ENCODE results near the gene CAMK2G.

The CAMK2G gene

DNA sequence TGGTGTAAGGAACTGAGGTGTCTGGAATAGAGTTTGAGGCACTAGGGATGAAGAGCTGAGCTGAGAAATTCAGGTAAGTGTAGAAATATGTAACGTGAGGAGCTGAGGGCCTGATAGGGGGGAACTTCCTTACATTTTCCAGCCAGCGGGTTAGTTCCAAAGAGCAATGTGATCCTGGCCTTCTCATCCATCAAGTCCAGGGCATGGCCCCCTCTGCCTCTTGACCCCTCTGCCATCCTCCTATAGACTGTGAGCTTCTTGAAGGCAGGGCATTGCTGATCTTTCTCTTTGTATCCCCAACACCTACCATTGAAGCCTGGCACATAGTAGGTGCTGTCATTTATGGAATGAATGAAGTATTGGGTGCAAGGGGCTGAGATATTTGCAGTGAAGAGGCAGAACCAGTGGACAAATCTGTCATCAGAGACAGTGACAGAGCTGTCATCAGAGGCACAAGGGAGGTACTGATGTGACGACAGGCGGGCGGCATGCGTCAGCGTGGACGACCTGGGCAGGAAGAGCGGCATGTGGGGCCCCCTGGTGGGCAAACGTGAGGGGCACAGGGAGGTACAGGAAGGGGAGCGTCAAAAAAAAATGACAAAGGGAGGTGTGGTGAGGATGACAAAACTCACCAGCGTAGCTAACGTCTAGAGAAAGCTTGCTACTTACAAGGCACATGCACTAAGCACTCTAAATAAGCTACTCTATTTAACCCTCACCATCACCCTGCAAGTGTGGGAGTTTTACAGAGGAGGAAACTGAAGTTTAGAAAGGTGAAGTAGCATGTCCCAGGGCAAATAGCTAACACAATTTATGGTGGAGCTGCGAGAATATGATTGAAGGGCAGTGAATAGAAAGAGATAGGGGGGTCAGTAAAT, 5.2 kb upstream of the CAMK2G start:
- DNase-seq (ENCODE audit: low read depth in 3 of 3), result peak; percentile 84 to 91 (median 89)

DNA sequence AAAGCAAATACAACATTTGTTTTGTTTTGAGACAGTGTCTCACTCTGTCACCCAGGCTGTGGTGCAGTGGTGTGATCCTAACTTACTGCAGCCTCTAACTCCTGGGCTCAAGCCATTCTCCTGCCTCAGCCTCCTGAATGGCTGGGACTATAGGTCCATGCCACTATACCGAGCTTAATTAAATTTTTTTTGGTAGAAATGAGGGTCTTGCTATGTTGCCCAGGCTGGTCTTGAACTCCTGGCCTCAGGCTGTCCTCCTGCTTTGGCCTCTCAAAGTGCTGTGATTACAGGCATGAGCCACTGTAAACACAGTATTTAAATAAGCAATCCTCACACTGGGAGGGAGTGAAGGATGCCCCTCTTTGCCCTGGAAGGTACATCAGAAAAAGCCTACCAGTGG, 4.0 kb upstream of the CAMK2G start:
- no peak for DNase-seq (ENCODE audit: low read depth in 3 of 3)

DNA sequence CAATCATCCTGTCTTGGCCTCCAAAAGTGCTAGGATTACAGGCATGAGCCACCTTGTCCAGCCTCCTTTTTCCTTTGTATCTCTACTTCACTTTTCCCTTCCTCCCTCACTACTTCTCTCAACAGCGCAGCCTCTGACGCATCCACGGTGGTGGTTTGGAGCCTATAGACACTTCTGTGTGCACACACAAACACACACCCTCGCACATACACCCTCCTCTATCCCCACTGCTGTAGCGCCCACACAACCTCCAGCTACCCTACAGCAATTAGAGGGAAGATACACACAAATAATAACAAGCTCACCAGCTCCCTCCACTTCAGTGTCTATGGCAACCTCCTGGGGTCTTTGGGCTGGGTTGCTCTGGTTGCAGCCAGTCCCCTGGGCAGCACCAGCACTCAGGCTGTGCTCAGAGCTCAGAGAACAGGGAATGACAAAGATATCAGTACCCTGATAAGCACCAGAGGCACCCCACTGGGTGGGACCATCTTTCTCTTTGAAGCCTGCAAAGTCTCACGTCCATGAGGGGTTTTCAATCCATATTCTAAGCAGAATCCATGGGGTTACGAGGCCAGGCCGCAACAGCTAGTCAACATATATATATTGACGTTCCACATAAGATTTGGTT, 3.3 kb upstream of the CAMK2G start:
- DNase-seq (ENCODE audit: low read depth in 3 of 3), result no peak

DNA sequence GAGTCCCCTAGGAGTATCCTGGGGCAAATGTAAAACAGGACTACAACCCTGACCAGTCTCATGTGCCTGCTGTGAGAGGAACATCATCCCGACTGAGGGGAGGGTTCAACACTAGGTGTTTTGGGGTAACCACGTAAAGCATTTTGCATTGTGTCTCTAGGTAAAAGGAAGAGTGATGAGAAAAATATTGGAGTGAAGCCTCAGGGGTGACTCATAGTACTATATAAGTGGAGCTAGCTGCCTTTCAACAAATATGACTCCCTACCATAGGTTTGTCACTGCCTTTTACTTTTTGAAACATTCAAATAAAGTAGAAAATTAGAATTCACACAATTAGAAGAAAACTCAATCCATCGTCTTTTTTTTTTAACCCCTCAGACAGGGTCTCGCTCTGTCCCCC, 2.6 kb upstream of the CAMK2G start:
- DNase-seq (ENCODE audit: low read depth in 3 of 3), result no peak

DNA sequence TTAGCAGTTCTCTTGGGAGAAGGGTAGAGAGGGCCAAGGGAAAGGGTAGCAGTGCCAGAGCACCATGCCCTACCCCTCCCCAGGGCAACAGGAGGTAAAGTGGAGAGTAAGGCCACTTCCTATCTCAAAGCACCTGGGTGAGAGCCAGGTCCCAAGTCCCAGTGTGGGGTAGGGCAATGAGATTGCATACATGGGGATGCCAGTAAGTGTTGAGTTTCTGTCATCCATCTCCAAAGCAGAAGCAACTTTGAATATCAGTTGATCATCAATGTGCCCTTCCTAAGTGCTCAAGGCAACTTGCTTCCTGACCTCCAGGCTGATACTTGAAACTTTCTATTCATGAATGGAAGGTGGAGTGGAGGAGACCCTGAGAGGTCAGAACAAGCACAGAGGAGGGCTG, 2.2 kb upstream of the CAMK2G start:
- no peak for DNase-seq (ENCODE audit: low read depth in 3 of 3)

DNA sequence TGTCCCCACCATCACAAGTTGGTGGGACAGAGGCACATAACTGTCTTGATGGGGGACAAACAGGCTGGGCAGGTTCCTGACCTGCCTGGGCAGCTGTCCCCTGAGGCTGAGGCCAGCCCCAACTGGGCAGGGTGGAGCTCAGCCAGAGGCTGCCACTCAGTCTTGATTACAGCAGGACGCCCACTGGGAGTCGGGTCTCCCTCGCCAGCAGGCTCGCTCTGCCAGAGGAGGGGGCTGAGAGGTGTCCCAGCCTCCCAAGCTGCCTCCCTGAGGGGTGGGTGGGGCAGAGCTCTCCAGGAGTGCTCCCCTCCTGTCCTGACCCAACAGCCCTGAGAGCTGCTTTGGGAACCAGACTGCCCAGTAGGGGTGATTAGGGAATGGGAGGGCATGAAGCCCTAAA, 1.8 kb upstream of the CAMK2G start:
- DNase-seq (ENCODE audit: low read depth in 3 of 3), result no peak

DNA sequence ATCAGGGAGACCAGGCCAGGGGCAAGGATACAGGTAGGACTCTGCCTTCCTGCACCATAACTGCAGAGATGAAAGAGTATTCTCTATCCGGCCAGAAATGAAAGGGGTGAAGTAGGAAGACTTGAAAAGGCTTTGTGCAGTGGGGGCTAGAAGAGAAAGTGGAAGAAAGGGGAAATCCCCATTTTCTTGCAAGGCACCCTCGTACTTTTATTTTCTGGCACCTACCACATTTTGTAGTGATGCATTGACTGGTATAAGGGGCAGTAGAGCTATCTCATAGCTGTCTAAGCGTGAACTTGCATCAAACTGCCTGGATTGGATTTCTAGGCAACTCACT, 752 bp upstream of the CAMK2G start:
- DNase-seq (ENCODE audit: low read depth in 3 of 3), result no peak

DNA sequence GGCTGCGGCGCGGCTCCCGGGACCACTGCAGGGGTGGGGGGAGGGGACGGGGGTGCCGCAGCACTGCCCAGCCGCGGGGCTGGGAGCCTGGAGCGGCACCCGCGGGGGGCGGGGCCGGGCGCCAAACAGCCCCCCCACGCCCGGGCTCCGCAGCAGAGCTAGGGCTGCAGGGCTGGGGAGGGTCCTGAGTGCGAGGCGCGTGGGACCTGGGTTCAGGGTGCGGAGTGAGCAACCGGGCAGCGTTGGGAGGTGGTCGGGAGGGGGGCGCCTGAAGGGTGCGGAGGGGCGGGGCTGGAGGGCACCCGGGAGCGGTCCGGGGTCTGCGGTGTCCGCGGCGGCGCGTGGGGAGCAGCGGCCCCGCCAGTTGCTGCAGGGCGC, 528 bp downstream of the CAMK2G start:
- DNase-seq (ENCODE audit: low read depth in 3 of 3), result no peak

DNA sequence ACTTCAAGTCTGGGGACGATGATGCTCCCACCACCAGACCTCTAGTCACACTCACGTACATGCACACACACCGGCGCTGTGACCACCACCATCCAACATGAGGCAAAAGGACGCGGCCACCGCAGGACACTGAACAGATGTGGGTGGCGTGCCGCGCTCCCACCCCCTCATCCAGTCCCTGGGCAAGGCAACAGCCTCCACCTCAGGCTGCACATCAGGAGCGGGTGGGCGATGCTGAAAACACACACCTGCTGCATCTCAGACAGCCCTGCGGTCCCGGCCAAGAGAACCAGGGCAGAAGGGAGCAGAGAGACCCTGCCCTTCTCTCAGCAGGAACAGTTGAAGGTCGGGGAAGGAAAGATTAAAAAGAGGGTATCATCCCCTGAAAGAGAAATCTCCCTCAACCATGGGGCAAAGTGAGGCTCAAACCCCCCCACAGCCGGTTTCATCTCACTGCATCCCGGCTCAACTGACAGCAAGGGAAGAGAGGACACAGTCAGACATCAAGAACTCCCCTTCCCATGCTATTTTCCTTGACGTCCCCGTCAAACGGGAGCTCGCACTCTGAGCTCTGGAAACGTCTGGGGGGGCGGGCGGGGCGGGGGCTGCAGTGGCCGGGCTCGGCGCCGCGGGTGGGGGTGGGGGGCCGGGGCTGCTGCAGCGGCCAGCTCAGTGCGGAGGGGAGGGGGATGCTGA, 1.1 kb downstream of the CAMK2G start:
- DNase-seq (ENCODE audit: low read depth in 3 of 3), result no peak

DNA sequence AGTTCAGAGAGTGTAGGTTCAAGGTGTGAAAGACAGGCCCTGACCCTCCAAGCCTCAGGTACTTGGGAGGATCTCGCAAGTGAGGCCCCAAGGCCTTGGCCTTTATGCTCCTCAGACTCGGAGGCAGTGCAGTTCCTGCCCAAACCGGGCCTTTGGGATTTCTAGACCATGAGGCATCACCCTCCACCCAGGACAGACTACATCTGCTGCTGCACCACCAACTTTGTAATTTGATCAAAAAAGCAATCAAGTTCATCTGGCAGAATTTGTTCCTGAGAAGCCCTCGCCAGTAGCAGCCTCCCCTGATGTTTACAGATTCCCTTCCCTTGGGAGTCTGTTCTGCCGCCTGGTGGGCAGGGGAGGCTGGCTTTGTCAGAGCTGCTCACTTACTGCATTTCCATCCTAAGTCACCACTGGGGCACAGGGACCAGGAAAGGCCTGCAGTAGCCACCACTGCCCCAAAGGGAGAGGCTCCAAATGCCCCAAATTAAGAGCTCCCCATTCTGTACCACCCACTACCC, 2.1 kb downstream of the CAMK2G start:
- no peak for DNase-seq (ENCODE audit: low read depth in 3 of 3)

DNA sequence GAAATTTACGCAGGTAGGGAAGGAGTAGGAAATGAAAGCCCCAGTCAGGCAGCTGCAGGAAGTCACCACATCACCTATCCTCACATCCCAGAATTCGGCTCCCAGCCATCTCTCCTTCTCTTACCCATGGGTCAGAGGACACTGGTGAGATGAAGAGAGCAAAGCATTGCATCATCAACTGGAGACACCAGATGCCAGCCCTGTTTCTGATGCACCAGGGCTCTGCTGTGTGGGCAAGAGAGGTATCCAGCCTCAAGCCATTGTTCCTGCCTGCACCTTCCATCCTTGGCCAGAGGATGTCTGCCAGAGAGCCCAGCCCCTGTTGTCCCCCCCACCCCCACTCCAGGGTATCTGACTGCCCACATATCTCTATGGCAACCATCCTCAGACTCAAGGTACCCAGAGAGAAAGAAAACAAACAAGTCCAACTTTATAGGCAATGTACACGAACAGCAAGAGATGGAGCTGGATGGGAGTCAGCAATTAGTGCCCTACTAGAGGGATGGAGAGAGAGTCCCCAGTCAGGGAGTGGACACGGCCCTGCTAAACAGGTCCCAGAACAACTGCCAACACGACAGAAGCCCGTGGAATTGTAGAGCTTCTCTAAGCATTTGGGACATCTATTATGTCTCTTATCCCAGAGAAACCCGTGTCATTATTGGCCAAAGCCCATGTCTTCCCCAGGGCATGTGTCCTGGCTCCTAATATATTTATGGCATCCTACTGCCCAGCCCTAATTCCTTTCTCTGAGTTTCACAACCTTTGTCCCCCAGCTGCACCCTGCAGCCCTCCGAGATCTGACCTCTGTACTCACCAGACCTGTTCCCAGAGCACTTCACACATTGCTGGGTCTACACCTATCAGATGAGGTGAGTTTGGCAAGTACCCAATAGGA, 2.8 kb downstream of the CAMK2G start:
- no peak for DNase-seq (ENCODE audit: low read depth in 3 of 3)

DNA sequence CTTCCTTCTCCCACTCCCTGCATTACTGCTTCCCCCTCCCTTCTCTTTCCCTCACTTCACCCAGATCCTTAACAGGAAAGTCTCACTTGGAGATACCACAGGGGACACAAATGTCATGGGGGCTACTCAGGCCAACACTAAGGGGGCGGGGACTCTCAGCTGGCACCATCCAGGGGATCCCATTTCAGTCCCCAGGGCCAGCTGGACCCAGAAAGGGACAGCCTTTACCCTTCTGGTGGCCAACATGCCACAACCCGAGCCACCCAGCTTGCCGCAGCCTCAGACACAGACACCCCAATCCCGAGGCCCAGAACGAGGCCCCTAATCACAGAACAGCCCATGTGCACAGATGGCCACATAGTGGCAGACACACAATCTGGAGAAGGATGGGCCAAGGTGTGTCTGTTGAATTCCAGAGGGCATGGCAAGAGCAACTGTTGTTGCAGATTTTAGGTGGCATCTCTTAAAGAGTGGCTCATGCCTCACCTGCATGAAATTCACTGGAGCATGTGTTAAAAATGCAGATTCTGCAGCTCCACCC, 5.6 kb downstream of the CAMK2G start:
- no peak for DNase-seq (ENCODE audit: low read depth in 3 of 3)

DNA sequence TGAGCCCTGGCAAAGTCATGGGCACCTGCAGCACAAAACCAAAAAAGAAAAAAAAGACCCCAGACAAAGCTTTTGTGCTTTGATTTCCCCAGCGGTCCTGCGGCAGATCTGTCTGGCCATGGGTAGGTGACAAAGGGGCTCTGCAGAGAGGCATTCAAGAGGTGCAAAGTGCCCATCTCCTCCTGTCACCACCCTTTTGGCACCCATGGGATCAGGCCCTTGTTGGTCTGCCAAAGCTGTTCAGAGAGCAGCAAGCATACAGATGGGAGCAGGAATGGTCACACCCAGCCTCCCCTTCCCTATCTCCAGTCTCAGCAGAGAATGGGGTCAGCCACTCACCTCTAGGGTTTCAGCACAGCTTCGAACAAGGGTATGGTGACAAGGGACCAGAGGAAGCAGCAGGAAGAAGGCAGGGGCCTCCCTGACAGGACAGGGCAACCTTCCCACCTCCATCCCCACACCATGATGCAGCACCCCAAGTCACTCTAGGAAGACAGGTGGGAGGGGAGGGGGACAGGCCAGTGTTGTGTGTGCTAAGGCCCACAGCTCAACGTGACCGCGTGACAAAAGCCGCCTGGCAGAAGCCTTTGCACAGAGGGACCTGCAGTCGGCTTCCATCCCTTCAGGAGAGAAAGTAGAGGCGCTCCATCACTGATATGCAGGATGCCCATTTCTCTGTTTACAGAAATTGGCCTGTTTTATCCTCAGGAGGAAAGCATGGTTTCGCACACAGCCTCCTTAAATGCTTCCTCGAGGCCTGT, 6.3 kb downstream of the CAMK2G start:
- DNase-seq (ENCODE audit: low read depth in 3 of 3), result no peak

DNA sequence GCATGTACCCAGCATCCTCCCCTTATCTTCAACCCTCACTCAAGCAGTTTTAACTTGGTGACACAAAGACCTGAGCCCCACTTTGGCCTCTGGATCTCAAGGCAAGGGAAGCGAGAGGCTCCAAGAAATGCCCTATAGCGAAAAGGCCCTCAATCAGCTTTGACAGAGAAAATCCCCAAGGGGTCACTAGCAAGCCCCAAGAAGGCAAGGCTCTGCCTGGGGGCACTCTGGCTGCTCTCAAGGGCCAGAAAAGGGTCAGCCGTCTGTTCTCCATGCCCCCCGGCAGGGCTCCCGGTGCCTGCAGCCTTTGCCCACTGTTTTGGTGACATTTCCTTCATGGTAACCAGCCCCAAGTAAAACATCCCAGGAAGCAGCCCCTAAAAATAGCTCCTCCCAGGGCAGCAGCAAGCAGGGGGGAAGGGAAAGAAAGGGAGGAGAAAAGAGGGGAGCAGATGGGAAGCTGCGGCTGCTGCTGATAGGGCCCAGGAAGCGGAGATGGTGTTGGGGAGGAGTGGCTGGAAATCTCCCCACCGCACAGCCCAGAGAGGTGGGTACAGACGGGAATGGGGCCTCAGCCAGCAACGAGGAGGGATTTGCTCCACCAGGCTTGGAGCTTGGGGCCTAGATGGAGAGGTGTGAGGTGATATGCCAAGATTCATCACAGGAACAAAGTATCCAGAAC, 7.1 kb downstream of the CAMK2G start:
- no peak for DNase-seq (ENCODE audit: low read depth in 3 of 3)

DNA sequence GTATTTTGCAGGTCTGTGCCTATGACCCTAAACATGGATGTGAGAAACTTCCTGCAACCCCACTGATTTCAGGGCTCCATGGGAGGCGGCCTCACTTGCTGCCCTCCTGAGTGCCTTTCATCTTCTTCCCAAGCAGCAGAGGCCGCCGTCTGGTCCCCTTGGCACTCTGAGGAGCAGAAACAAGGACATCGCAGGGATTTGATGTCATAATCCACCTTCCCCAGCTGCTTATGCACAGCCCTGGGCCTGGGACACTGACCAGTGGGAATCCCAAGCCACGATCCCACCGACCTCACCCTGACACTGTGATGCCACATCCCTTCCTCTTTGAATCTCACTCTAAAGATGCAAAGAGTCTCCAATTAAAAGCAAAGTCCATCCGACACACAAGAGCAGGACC, 7.7 kb downstream of the CAMK2G start:
- DNase-seq (ENCODE audit: low read depth in 3 of 3), result no peak

DNA sequence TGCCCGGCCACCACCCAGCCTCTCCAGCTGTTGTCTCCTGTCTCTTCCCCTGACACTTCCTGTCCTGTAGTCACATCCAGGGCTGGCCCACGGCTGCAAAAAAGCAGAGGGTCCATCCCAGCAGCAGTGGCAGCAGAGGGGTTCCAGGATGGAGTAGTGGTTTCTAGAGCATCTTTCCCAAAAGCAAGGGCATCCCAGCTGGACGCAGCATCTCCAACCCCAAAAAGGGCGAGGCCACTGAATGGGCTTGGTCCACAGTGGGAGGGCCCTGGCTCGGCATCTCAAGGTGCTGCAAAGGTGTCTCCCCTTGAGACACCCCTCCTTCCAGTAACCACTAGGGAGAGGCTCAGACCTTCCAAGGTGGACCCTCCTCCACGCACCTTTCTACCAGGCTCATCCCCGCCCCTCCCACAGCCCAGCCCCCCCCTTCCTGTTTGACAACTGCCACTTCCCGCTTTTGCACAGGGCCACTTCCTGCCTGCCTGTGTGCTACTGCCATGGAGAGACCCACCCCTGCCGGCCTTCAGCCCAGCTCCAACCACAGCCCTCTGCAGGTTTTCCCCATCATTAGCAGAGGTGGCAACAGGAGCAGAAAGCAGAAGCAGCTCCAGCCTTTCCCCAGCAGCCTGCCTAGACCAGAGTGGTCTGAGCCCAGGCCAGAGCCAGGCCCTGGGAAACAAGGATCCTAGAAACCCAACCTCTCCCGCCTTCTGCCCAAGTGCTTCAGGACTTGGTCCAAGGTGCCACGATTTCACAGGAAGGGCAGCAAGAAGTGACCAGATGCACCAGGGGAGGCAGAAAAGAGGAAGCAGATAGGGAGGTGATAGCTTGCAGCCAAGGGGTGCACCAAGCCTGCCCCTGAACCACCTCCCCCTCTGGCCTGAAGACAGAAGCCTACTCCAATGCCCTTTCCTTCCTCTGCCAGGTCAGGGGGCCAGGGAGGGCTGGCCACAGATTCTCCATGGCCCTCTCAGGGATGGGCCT, 8.6 kb downstream of the CAMK2G start:
- DNase-seq (ENCODE audit: low read depth in 3 of 3), result no peak

DNA sequence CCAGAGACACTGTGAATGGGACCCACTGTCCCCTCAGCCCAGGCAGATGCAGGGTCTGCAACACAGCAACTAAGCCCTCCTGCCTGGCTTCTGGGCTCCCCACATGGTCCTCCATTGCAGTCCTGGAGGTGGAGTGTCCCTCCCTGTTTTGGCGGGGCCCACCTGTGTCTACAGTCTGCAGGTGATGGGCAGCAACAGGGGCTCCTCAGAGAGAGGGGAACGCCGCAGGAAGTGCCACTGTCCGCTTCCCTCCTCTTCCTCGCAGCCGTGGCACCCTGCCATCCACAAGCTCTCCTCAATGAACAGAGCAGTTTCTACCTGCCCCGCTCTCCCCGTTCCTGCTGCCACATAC, 9.3 kb downstream of the CAMK2G start:
- DNase-seq (ENCODE audit: low read depth in 3 of 3), result no peak

DNA sequence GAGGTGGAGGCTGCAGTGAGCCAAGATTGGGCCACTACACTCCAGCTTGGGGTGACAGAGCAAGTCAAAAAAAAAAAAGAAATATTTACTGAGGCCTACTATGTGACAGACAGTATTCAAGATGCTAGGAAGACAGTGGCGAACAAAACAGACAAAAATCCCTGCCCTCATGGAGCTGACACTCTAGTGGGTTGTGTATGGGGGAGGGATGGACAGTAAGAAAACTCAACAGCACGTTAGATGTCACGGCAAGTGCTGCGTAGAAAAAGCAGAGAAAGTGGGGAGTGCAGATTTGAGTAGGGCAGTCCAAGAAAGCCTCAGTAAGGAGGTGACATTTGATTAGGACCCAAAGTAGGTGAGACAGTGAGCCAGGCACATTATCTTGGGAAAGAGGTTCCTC, 10.1 kb downstream of the CAMK2G start:
- no peak for DNase-seq (ENCODE audit: low read depth in 3 of 3)
